GM12872 (cell line): ENCODE measurements around the gene PDE10A.

Source experiments
- TF ChIP-seq, protein P1 (sequence below): IDR thresholded peaks from 3 replicates; pipeline ENCODE4 v1.5.1; 2011; ENCODE audit warnings: low read depth, mild to moderate bottlenecking, low read length, moderate library complexity; ENCODE audit not compliant: insufficient read depth

PDE10A gene

DNA sequence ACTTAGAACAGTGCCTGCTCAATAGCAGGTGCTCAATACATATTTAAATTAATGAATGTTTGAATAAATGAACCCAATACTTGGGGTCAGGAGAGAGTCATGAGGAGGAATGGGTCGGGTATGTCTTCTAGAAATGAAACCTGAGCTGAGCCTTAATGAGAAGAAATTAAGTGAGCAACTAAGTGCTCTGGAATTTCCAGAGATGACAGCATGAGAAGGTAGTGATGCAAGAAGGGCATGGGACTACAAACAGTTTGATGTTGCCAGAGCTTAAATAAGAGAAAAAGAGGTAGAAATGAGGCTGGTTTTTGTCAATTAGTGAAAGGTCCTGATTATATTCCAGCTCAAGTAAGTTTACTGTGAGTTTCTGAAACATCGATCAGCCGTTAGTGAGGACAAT, 82.9 kb downstream of the PDE10A start:
- TF ChIP-seq, protein P1, sequence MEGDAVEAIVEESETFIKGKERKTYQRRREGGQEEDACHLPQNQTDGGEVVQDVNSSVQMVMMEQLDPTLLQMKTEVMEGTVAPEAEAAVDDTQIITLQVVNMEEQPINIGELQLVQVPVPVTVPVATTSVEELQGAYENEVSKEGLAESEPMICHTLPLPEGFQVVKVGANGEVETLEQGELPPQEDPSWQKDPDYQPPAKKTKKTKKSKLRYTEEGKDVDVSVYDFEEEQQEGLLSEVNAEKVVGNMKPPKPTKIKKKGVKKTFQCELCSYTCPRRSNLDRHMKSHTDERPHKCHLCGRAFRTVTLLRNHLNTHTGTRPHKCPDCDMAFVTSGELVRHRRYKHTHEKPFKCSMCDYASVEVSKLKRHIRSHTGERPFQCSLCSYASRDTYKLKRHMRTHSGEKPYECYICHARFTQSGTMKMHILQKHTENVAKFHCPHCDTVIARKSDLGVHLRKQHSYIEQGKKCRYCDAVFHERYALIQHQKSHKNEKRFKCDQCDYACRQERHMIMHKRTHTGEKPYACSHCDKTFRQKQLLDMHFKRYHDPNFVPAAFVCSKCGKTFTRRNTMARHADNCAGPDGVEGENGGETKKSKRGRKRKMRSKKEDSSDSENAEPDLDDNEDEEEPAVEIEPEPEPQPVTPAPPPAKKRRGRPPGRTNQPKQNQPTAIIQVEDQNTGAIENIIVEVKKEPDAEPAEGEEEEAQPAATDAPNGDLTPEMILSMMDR, result no peak

DNA sequence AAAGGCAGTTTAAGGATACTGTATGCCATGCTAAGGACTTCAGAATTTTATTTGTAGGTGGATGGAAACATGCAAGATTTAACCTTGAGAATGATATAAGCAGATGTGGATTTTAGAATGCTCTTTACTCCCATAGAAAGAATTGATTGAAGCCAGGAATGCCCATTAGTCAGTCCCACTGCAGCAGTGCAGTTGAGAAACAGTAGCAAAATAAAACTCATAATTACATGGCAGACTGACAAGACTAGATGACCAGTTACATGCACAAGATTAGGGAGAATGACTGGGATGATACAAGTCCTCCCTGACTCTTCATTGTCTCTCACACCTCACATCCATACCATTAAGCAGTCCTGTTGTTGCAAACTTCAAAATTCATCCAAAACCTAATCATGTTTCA, 83.9 kb downstream of the PDE10A start:
- TF ChIP-seq, protein P1, result no peak

DNA sequence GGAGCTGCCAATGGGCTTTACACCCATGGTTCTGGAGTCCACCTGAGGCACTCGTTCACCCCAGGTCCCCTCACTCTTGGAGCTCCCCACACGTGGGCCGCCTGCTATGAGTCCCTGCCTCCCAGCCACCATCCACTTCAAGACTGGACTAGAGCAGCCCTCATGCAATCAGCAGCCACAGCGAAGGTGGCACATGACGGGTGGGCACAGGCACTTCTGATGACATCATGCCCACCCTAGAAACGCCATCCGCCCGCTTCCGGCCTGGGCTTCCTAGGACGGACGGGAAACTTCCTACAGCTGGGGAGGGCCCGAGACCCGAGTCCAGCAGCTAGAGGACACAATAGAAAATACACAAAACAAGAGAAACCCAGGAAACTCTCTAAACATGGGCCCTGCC, 85.5 kb downstream of the PDE10A start:
- TF ChIP-seq, protein P1, result no peak

DNA sequence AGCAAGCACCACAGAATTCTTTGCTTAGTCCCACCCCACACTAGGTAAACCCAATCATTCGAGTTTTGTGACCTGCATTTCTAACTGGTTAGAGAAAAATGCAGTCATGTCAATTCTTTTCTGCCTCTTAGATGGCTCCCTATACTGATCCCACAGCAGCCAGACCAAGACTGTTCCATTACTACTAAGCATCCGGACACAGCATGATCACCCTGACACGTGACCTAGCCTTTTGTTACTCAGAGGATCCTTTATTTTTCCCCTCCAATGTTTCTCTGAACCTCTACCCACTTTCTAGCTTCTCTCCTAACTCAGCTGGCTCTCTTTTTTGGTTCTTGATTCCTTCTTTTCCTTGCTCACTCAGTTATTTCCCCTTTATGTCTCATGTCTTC, 87.9 kb downstream of the PDE10A start:
- TF ChIP-seq, protein P1, result no peak

DNA sequence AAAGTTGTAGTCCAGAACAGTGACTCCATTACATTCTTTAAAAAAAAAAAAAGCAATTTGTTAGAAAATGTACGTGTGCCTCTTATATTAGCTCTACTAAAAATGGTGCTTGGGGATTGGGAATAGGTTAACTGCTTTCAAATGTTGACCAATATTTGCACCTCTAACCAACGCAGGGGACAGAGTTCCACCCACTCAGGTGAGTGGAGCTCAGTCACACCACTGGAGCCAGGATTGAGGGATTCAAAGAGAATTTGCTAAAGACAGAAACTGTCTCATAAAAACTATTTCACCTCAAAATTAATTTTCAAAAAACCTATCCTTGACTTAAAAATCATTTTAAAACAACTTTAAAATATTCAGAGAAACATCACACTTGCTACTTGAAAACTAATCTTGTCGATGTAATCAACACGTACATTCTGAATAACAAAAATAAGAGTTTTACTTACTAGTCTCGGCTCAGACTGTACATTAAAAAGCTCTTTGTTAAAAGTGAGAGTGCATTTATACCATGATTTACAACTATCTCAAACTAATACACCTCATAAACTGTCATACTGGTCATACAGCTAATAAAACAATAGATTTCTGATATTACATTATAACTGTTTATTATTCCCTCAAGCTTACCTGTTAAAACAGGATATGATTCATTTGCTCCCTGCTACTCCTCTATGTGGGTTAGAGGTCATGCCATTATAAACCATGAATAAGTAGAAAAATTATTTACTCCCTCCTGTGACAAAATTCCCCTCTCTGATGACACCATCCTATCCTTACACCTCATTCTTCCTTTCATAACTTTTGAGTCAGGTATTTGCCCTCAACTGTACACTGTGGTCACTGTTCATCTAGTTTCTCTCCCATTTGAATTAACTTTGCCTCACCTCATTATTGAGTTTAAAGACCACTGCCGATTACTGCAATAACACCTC, 88.6 kb downstream of the PDE10A start:
- TF ChIP-seq, protein P1, result no peak

DNA sequence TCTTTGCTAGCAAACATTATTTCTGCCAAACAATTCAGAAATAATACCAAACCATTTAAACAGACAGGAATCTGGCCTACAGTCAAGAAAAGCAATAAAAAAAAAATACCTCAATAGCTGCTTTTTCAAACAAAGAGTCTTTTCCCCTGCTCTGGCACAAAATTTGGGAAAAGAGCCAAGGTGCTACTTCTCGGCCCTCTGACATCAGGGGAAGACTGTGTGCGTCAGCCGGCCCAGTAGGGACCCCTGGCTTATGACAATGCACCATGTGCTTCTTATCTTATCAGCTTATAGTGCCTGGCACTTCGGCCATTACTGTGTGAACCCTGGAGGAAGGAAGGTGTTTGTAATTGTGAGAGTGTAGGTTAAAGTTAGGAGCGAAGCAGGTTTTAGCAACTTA, 89.4 kb downstream of the PDE10A start:
- TF ChIP-seq, protein P1, result no peak

DNA sequence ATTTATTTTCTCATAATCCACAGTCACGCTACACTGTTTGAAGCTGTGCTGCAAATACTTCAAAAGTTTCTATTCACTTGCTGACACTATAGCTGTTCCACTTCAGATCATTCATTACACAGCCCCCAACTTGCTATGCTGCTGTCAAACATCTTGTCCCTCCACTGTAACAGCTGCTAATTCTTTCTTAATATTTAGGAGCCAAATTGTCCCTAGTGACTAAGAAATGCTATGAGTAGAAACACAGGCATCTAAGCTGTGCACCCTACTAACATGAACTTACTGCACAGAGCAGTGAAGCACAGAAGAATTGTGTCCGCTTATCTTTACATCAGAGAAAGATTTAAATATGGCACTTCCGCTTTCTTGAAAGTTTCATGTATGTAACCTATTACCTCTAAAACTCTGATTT, 91.3 kb downstream of the PDE10A start:
- TF ChIP-seq, protein P1, result no peak
